ENCODE results near the gene DENR. TPM values are rescaled to one million over a fixed set of nuclear protein-coding genes. Genes with fewer than 3 reads are reported as not detected.
A peak's percentile ranks its signal among the peaks of the same experiment; 100 is the strongest.

Gene DENR
- total and polyA plus RNA-seq, 7 donors, result 26.4 to 44.9 (median 31.9) TPM

DNA sequence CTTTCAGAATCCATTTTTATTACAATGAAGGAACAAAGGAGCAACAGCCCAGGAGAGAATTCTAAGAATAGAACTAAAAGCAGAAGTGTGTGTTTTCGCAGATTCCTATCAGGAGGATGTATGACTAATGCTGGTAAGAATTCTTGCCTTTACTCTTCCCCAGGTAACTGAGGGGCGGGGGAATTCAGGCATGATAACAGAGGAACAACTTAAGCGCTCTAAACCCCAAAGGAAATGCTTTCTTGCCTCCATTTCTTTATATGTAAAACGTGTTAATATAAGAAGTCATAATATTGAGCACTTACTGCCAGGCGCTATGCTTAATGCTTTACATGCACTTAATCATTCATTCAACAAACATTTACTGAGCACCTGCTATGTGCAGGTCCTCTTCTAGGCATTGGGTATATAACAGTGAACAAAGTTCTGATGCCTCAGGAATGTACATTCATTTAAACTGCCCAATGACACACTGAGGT lies 26.5 kb upstream of the DENR start:
- Histone ChIP-seq H3K4me3 (no peak overlapping the region), H3K4me1 (no peaks in the 10 kb centered on the region), H3K9me3 (no peaks in the 10 kb centered on the region), H3K27ac (no peak overlapping the region), H3K27me3 (no peaks in the 10 kb centered on the region), H3K36me3 (no peaks in the 10 kb centered on the region)
- WGBS, 2 donors, result 33 to 63% methylated on average over 5 of the region's 5 CpGs
- TF ChIP-seq EP300 (IDR thresholded peaks at IDR 0.05) (no peak), POLR2AphosphoS5 (IDR thresholded peaks at IDR 0.05) (no peak), POLR2A (IDR thresholded peaks at IDR 0.05) (no peak)
- TF ChIP-seq, protein P1, sequence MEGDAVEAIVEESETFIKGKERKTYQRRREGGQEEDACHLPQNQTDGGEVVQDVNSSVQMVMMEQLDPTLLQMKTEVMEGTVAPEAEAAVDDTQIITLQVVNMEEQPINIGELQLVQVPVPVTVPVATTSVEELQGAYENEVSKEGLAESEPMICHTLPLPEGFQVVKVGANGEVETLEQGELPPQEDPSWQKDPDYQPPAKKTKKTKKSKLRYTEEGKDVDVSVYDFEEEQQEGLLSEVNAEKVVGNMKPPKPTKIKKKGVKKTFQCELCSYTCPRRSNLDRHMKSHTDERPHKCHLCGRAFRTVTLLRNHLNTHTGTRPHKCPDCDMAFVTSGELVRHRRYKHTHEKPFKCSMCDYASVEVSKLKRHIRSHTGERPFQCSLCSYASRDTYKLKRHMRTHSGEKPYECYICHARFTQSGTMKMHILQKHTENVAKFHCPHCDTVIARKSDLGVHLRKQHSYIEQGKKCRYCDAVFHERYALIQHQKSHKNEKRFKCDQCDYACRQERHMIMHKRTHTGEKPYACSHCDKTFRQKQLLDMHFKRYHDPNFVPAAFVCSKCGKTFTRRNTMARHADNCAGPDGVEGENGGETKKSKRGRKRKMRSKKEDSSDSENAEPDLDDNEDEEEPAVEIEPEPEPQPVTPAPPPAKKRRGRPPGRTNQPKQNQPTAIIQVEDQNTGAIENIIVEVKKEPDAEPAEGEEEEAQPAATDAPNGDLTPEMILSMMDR (IDR thresholded peaks at IDR 0.05), result no peak
- intact Hi-C loops (cut with DNase I), result no loop called here
- no peak for DNase-seq

DNA sequence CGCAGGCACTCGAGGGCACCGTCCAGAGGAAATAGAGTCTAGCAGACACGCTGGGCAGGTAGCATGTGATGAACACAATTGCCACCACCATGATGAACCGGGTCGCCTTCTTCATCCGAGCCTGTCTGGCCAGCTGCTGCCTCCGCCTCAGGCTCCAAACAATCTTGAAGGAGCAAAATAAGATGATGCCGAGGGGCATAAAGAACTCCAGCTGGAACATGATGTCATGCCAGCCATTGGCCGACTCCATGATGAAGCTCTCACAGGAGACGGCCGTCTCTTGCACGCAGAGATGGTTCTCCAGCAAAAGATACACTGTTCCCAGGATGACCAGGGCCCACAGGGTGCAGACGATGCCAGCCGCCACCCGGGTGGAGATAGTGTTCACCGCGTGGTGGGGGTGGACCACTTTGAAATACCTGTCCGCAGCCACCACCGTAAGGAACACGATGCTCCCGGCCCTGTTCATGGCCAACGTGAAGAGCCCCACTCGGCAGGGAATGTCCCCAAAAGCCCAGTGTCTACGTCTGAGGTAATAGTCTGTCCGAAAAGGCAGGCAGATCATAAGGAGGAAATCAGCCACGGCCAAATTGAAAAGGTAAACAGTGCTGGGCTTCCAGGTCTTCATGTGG lies 22.9 kb upstream of the DENR start:
- Histone ChIP-seq H3K4me3 (no peak overlapping the region), H3K27me3 (no peaks in the 10 kb centered on the region), H3K27ac (no peak overlapping the region), H3K4me1 (no peaks in the 10 kb centered on the region), H3K36me3 (no peaks in the 10 kb centered on the region), H3K9me3 (no peaks in the 10 kb centered on the region)
- TF ChIP-seq, protein P1 (IDR thresholded peaks at IDR 0.05), result no peak
- TF ChIP-seq EP300 (IDR thresholded peaks at IDR 0.05) (no peak), POLR2A (IDR thresholded peaks at IDR 0.05) (no peak), POLR2AphosphoS5 (IDR thresholded peaks at IDR 0.05) (no peak)
- no peak for DNase-seq
- WGBS, 2 donors, result 90 to 93% methylated on average over 27 of the region's 27 CpGs
- intact Hi-C loops (cut with DNase I), result no loop called here

DNA sequence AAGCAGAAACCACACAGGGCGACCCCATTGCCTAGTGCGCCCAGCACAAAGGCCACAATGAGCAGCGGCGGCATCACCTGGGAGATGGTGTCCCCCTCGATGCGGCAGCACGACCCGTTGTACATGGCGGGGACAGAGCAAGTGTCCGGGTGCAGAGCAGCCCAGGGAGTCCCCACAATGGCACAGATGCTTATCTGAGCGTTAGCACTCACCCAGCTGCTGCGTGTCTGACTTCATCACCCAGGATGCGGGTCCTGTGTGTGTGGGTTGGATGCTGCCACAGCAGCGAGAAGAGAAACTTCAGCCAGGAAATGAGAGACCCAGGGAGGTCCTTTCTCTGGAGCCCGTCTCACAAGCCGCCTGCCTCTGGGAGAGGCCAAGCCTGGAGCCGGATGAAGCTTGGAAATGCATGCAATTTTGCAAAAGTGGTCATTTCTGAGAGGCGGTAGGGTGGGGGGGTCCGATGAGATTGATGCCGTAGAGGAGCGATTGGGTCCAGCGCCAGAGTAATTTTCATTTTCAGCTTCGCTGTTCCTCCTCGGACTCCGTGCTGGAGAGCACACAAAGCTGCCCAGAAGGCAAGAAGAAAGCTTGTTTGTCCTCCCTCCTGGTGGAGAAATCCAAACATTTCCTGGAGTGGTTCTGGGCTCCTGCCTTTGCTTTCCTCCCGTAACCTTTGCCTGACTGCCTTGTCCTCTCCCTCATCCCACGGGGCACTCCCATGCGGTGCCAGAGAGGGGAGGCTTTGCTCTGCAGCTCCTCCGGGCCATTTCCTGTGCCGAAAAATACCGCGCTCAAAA lies 22.2 kb upstream of the DENR start, which contains the start of gene HCAR1:
Gene HCAR1, minus strand, starts transcription at position 630 of the 800 bp plus-strand sequence. Its CDS starts 505 bp downstream, at position 125.
- no peak within 1 kb of the TSS for H3K27ac ChIP-seq

DNA sequence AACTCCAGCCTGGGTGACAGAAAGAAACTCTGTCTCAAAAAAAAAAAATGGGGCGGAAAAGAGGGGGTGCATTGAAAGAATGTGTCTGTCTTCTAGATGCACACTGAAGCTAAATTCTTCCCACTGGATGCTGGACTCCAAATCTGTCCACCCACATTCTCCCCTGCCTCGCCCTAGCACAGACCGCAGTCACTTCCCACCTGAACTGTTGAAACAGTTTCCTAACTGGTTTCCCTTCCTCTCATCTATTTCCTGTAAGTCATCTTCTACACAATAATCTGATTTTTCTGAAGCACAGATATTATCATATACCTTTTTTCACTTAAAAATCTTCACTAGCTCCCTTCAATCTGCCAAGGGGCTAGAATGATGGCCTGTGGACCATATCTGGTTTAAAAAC lies 20.5 kb upstream of the DENR start:
- intact Hi-C loops (cut with DNase I), result no loop called here
- 64 to 79% methylated on average over 3 of the region's 3 CpGs for WGBS, 2 donors
- H3K4me1 ChIP-seq, result no peaks in the 10 kb centered on the region
- TF ChIP-seq POLR2A (IDR thresholded peaks at IDR 0.05) (no peak), EP300 (IDR thresholded peaks at IDR 0.05) (no peak), POLR2AphosphoS5 (IDR thresholded peaks at IDR 0.05) (no peak)
- TF ChIP-seq, protein P1 (IDR thresholded peaks at IDR 0.05), result no peak
- no peak overlapping the region for H3K4me3 ChIP-seq
- DNase-seq, result no peak
- H3K27ac ChIP-seq, result no peak overlapping the region
- no peaks in the 10 kb centered on the region for H3K27me3 ChIP-seq
- H3K36me3 ChIP-seq, result no peaks in the 10 kb centered on the region
- no peaks in the 10 kb centered on the region for H3K9me3 ChIP-seq

More for the DNA sequence above, 22.2 kb upstream of the DENR start, which contains the start of gene HCAR1:
- 56 to 67% methylated on average over 32 of the region's 32 CpGs for WGBS, 2 donors
- H3K9me3 ChIP-seq, result no peaks in the 10 kb centered on the region
- no peaks in the 10 kb centered on the region for H3K27me3 ChIP-seq
- no peaks in the 10 kb centered on the region for H3K36me3 ChIP-seq
- intact Hi-C loops (cut with DNase I), result no loop called here
- no peaks in the 10 kb centered on the region for H3K4me1 ChIP-seq
- TF ChIP-seq EP300 (IDR thresholded peaks at IDR 0.05) (no peak), POLR2A (IDR thresholded peaks at IDR 0.05) (no peak), POLR2AphosphoS5 (IDR thresholded peaks at IDR 0.05) (no peak)
- TF ChIP-seq, protein P1 (IDR thresholded peaks at IDR 0.05), result no peak
- peak within 1 kb of the TSS in 3 of 4 donors; percentile 4 to 23 (median 12) for H3K4me3 ChIP-seq
- DNase-seq, result no peak

Data from sigmoid colon (tissue), 7 donors.